OCI-M1 (cell line): ENCODE data around the gene CCL20.
"Not testable (repeated sequence)": the region's sequence is repeated elsewhere in the genome, so short reads cannot be mapped to it uniquely, and the experiment has no call there.

Experiments
- DNase-seq: peaks from one replicate; lab custom pipeline; 2025; lab: John Stamatoyannopoulos, UW

CCL20 gene

DNA sequence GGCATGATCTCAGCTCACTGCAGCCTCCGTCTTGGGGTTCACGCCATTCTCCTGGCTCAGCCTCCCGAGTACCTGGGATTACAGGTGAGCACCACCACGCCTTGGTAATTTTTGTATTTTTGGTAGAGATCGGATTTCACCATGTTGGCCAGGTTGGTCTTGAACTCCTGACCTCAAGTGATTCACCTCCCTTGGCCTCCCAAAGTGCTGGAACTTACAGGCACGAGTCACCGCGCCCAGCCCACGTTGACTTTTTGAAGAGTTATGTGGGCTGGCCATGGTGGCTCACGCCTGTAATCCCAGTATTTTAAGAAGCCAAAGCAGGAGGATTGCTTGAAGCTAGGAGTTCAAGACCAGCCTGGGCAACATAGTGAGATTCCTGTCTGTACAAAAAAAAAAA is 20.8 kb downstream of the CCL20 start:
- DNase-seq, result no peak

DNA sequence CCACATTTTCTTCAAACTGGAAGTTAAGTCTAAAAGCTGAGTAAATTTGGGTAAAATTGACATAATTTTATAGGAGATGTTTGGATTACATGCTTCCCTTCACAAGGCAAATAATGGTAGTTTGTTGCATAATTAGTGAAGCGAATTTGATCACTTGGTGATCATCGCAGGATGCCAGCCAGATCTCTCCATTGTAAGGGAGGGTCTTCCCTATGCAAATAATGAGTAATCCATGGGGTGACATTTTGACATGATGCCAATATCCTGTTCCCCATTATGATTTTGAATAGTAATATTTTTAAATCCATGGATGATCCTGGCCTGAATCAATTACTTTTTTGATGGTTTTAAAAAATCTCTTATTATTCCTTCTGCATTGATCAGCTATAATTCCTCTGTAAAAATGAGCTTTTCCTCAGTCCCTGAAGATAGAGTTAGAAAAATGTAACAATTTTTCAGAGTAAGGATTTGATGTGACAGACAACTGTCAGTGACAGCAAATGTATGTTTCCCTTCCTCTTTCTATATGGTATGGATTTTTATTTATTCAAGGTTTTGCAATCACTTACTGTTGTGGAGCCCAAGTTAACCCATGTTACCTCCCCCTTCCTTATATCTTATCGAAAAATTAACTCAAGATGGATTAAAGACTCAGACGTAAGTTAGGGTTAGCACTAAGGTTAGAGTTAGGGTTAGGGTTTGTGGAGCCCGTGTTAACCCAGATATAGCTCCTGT is 21.4 kb downstream of the CCL20 start:
- DNase-seq, result no peak

- DNase-seq, result not testable (repeated sequence)
These were observed 25.9 kb downstream of the CCL20 start for GRCh38 chr2:227839339-227840129.

DNA sequence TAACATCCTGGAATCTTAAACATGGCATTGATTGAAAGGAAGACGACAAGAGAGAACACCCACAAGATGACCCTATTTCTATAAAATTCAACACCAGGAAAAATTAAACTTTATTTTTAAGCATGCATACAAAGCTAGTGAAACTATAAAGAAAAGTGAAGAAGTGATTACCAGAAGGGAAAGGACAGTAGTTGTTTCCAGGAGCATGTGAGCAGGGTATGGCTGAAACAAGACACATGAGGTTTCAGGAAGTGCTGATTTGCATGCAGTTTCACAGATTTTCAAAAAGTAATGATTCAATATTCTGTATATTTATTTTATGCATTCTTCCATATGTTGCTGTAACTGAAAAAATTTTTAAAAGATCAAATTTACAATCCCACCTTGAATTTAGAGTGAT is 33.2 kb downstream of the CCL20 start:
- no peak for DNase-seq

DNA sequence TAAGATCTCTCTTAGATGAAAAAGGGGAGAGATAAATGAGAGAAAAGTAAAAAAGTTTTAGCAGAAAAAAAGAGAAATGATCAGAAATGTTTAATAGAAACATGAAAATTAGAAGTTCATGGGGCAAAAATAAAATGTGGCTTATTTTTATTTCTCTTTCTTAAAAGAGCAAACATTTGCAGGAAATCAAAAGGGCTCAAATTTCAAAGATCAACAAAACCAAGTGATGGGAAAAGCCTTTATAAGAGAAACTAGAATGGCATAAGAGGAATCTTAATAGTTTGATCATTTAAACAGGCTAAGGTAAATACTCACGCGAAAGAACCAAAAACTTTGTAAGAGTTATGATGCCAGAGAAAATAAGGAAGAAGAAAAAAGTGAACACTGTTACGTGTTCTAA is 34.5 kb downstream of the CCL20 start:
- no peak for DNase-seq

DNA sequence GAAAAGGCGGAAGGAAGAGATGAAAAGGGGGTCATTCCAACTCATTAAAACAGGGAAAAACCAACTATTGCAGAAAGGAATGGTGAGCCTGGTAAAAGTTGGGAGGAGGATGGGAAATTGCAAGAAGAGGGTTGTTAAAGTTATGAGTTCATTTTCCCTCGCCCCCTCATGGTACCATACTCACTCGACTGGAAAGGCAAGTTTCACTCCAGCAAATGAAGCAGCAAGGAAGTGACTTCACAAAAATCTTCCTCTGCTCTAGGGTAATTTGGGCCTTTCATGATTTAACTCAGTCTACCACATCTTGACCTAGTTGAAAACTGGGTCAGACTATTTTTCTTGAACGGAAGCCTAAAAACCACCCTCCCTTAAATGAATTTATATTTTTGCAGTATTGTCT is 34.9 kb downstream of the CCL20 start:
- DNase-seq, result no peak

DNA sequence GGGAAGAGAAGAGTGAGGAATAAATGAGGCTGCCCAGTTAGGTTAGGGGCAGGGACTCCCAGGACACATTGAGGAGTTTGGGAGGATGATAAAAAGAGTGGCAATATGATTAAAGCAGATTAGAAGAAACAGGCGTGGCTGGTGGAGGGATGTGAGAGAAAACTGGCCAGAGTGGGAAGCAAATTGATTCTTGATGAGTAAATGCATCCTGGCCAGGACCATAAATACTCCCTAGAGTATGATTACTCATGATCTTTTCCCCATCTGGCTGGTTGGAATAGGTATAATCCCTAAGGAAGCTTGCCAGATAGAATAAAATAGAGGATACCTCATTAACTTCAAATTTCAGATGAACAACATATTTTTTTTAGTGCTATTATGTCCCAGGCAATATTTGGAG is 36.3 kb downstream of the CCL20 start:
- DNase-seq, result no peak

DNA sequence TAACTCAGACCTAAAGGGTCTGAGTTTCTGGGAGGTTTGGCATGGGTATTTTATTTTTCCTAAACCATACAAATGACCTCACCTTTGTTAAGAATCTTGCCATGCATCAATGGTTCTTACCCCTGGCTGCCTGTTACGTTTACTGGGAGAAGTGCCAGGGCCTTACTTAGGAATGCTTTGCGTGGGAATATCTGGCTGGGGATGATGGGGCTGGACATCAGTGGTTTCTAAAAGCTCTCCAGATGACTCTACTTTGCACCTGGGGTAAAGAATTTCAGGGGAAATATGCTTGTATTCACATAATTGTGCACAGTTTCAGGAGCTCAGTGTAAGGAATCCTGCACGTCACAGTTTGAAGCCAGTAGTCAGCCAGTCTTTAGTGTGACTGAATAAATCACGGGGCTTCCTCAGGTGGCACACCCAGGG is 39.6 kb downstream of the CCL20 start:
- no peak for DNase-seq

DNA sequence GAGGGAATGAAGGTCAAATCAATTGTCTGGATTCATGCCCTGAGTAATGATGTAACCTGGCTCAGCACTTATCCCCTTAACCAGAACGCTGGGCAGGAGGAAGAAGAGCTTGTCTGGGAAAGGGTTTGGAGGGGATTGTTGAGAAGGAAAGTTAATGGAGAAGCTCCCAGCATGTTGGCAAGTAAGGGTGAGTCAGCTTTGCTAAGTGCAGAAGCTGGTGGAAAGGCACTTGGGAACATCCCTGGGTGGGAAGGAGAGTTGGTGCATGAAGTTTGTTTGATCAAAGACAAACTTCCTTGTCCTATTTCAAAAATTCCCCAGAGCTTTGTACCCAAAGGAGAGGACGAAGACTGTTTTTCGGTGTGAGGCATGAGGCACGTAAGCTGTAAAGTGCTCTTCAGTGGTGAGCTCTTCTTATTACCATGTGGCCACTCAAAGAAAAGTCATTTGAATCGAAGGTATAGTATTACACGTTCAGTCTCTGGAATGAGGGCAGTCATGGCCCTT is 40.2 kb downstream of the CCL20 start:
- DNase-seq, result no peak

- no peak for DNase-seq
These were observed 41.8 kb downstream of the CCL20 start for GRCh38 chr2:227855440-227855839.

- DNase-seq, result no peak
These were observed 43.1 kb downstream of the CCL20 start for GRCh38 chr2:227856697-227857096.

- no peak for DNase-seq
These were observed 46.6 kb downstream of the CCL20 start for GRCh38 chr2:227860221-227860641.

DNA sequence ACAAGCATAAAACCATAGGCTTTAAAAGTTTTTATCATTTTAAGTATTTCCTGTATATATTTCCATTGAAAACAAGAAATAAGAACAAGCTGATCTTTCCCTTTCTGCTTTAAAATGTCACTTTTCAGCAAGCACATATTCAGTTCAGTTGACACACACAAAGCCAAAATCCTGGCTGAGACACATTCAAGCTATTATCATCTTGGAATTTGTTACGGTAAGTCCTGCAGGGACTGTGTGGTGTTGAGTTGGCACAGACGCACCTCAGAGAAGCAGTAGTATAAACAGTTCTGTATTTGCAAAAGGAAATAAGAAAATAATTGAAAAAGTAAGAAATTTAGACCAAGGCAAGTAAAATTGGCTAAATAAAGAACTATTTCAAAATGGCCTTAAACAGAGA is 47.4 kb downstream of the CCL20 start:
- no peak for DNase-seq

DNA sequence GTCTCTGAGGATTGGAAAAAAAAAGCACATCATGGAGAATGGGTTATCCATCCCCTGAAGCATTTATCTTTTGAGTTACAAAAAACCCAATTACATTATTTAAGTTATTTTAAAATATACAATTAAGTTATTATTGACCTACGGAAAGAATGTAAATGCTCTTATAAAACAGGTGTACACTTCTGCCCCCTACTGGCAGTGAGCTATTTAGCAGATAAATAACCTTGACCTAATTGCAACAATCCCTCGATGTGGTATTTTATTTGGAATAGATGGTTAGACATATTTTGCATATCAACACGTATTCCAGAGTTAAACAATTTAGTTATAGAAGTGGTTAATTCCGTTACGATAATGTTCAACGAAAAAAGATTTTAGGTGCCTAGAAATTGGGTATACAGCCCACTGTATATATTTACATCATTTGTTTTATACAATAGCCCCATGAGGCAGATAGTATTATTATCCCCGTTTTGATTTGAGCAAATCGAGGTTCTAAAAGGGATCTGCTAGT is 48.6 kb downstream of the CCL20 start:
- DNase-seq, result peak; percentile 59

GRCh38 chr2:227862741-227863588 is 49.3 kb downstream of the CCL20 start:
- no peak for DNase-seq

GRCh38 chr2:227864161-227864756 is 50.6 kb downstream of the CCL20 start:
- no peak for DNase-seq

DNA sequence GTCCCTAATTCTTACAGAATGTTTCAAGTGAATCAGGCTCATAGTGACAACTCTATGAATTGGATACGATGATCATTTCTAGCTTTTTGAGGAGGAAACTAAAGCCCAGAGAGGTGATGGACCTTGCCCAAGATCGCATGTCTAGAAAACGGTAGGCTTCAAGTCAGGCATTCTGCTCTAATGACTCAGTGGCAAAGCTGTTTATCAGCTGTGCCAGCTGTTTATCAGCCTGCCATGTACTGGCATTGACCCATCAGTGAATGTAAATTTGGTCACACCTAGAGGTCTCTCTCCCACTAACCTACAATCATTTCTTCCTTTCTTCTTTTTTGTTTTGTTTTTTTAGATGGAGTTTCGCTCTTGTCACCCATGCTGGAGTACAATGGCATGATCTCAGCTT is 51.6 kb downstream of the CCL20 start:
- no peak for DNase-seq
